OCI-LY1 (cell line): ENCODE measurements around the gene RASGRF2.

ENCODE experiments used
- H2AFZ ChIP-seq: fragments of 200-600 bp; sonication (generic), shearing (Covaris generic); 2 replicates; pipeline ENCODE4 v1.6.0; 2014; ENCODE audit warnings: antibody characterized with exemption, mild to moderate bottlenecking, low read length
- H3F3A ChIP-seq: fragments of 200-600 bp; sonication (generic), shearing (Covaris generic); 2 replicates; pipeline ENCODE4 v1.6.0; 2014; ENCODE audit warnings: mild to moderate bottlenecking, antibody characterized with exemption, low read length, moderate library complexity; ENCODE audit not compliant: insufficient read depth
- H3K27ac ChIP-seq: fragments of 200-600 bp; sonication (generic); 2 replicates; pipeline ENCODE4 v1.5.1; 2014; ENCODE audit warnings: low read length, mixed run types, mild to moderate bottlenecking, low read depth; ENCODE audit not compliant: poor library complexity, severe bottlenecking
- H3K27me3 ChIP-seq: fragments of 200-600 bp; sonication (generic); 2 replicates; pipeline ENCODE4 v1.6.0; 2014; ENCODE audit warnings: antibody characterized with exemption, mild to moderate bottlenecking, low read length, moderate library complexity; ENCODE audit not compliant: insufficient read depth
- H3K36me3 ChIP-seq: fragments of 200-600 bp; sonication (generic); 2 replicates; pipeline ENCODE4 v1.6.1; 2014; ENCODE audit warnings: mild to moderate bottlenecking, antibody characterized with exemption, low read length, moderate library complexity, mixed read lengths; ENCODE audit not compliant: insufficient read depth
- H3K4me1 ChIP-seq: fragments of 200-600 bp; sonication (generic); 2 replicates; pipeline ENCODE4 v1.5.1; 2014; ENCODE audit warnings: mild to moderate bottlenecking, low read length, moderate library complexity; ENCODE audit not compliant: insufficient read depth, severe bottlenecking
- H3K4me2 ChIP-seq: fragments of 200-600 bp; sonication (generic), shearing (Covaris generic); 2 replicates; pipeline ENCODE4 v1.6.1; 2014; ENCODE audit warnings: low read length
- H3K4me3 ChIP-seq: fragments of 200-600 bp; sonication (generic); 2 replicates; pipeline ENCODE4 v1.5.1; 2014; ENCODE audit warnings: low read length, low read depth, mild to moderate bottlenecking, mixed read lengths; ENCODE audit not compliant: poor library complexity, severe bottlenecking
- H3K79me2 ChIP-seq: fragments of 200-600 bp; shearing (Covaris generic); 2 replicates; pipeline ENCODE4 v1.6.1; 2016; ENCODE audit warnings: mixed run types, low read length, mixed read lengths; ENCODE audit not compliant: insufficient read depth
- H3K9ac ChIP-seq: fragments of 200-600 bp; sonication (generic), shearing (Covaris generic); 2 replicates; pipeline ENCODE4 v1.6.1; 2014; ENCODE audit warnings: mild to moderate bottlenecking, low read length, mixed read lengths
- H3K9me2 ChIP-seq: fragments of 200-600 bp; sonication (generic), shearing (Covaris generic); 2 replicates; pipeline ENCODE4 v1.6.1; 2014; ENCODE audit warnings: low read depth, mild to moderate bottlenecking, low read length, mixed read lengths
- H3K9me3 ChIP-seq: fragments of 200-600 bp; shearing (Covaris generic); 2 replicates; pipeline ENCODE4 v1.6.1; 2014; ENCODE audit warnings: low read length, mixed read lengths
- H4K20me1 ChIP-seq: fragments of 200-600 bp; sonication (generic), shearing (Covaris generic); 2 replicates; pipeline ENCODE4 v1.6.0; 2016; ENCODE audit warnings: mild to moderate bottlenecking, low read length; ENCODE audit not compliant: insufficient read depth
- CTCF ChIP-seq: fragments of 200-600 bp; sonication (generic), shearing (Covaris generic); IDR thresholded peaks from 2 replicates; pipeline ENCODE4 v1.5.1; 2017; ENCODE audit warnings: mild to moderate bottlenecking, antibody characterized with exemption, low read length, moderate library complexity, mixed read lengths
- EZH2 ChIP-seq: fragments of 200-600 bp; sonication (generic), shearing (Covaris generic); IDR thresholded peaks from 2 replicates; pipeline ENCODE4 v1.8.0; 2017; ENCODE audit warnings: borderline replicate concordance, mixed run types, mild to moderate bottlenecking, antibody characterized with exemption, low read length, moderate library complexity, mixed read lengths

The RASGRF2 gene

GRCh38 chr5:80921026-80921425 is 39.1 kb upstream of the RASGRF2 start:
- H2AFZ ChIP-seq: no peak overlapping the region
- no peak overlapping the region for H3K4me3 ChIP-seq
- H3K9me2 ChIP-seq: no peaks in the 10 kb centered on the region
- H3K36me3 ChIP-seq: no peaks in the 10 kb centered on the region
- H3K9me3 ChIP-seq: no peaks in the 10 kb centered on the region
- H3K27me3 ChIP-seq: no peaks in the 10 kb centered on the region
- no peaks in the 10 kb centered on the region for H3K4me1 ChIP-seq
- no peak overlapping the region for H3K27ac ChIP-seq
- H3F3A ChIP-seq: no peaks in the 10 kb centered on the region
- TF ChIP-seq EZH2: no peak
- TF ChIP-seq CTCF: no peak
- H3K9ac ChIP-seq: no peak overlapping the region
- no peaks in the 10 kb centered on the region for H4K20me1 ChIP-seq
- H3K4me2 ChIP-seq: no peak overlapping the region
- no peaks in the 10 kb centered on the region for H3K79me2 ChIP-seq

GRCh38 chr5:80925931-80926330 is 34.2 kb upstream of the RASGRF2 start:
- H3K36me3 ChIP-seq: no peaks in the 10 kb centered on the region
- TF ChIP-seq CTCF (no peak), EZH2 (no peak)

GRCh38 chr5:80926536-80926935 is 33.6 kb upstream of the RASGRF2 start:
- Histone ChIP-seq H3K9me2 (no peaks in the 10 kb centered on the region), H3K4me2 (no peak overlapping the region), H3K27me3 (no peaks in the 10 kb centered on the region), H3K9ac (no peak overlapping the region), H3K27ac (no peak overlapping the region), H3K79me2 (no peaks in the 10 kb centered on the region), H3F3A (no peaks in the 10 kb centered on the region), H2AFZ (no peak overlapping the region), H4K20me1 (no peaks in the 10 kb centered on the region), H3K9me3 (no peaks in the 10 kb centered on the region), H3K4me1 (no peaks in the 10 kb centered on the region), H3K36me3 (no peaks in the 10 kb centered on the region), H3K4me3 (no peak overlapping the region)
- no peak for TF ChIP-seq CTCF
- TF ChIP-seq EZH2: no peak

More at GRCh38 chr5:80925931-80926330, 34.2 kb upstream of the RASGRF2 start:
- no peaks in the 10 kb centered on the region for H3K27me3 ChIP-seq
- H2AFZ ChIP-seq: no peak overlapping the region
- H3K9me2 ChIP-seq: no peaks in the 10 kb centered on the region
- H4K20me1 ChIP-seq: no peaks in the 10 kb centered on the region
- H3K79me2 ChIP-seq: no peaks in the 10 kb centered on the region
- H3K9me3 ChIP-seq: no peaks in the 10 kb centered on the region
- no peak overlapping the region for H3K9ac ChIP-seq
- no peaks in the 10 kb centered on the region for H3K4me1 ChIP-seq
- H3K4me3 ChIP-seq: no peak overlapping the region
- H3K4me2 ChIP-seq: no peak overlapping the region
- H3F3A ChIP-seq: no peaks in the 10 kb centered on the region
- H3K27ac ChIP-seq: no peak overlapping the region
